ENCODE measurements around the gene NDUFB4.
"Not testable (repeated sequence)": the region's sequence is repeated elsewhere in the genome, so short reads cannot be mapped to it uniquely, and the experiment has no call there.

Gene NDUFB4

GRCh38 chr3:120572027-120572426 lies 24.1 kb upstream of the NDUFB4 start:
- DNase-seq: no peak

GRCh38 chr3:120587332-120587975 lies 8.7 kb upstream of the NDUFB4 start:
- DNase-seq: no peak

DNA sequence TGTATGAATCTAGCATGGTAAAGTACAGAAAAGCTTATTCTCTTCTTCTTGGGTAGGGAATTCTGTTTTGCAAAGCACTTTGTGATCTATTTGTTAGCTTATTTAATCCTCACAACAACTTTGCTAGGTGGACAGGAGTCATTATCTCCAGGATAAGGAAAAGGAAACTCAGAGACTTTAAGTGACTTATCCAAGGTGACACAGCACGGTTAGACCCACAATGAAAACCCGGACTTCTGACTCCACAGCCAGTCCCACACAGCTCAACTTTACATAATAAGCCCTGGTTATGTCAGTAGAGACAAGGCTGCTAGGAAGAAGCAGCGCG lies 384 bp upstream of the NDUFB4 start:
- no peak for DNase-seq

DNA sequence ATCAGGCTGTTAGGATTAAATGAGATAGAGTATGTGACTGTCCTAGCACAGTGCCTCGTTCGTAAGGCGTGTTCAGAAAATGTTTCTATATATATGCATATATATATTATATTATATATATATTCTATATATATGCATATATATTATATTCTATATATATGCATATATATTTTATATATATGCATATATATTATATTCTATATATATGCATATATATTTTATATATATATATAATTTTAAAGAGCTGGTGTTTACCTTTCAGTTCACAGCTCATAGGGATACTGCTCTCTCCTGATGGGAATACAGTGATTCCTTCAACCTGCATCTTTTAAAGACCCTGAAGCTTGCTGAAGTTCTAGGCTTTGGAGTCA lies 702 bp downstream of the NDUFB4 start:
- no peak for DNase-seq

DNA sequence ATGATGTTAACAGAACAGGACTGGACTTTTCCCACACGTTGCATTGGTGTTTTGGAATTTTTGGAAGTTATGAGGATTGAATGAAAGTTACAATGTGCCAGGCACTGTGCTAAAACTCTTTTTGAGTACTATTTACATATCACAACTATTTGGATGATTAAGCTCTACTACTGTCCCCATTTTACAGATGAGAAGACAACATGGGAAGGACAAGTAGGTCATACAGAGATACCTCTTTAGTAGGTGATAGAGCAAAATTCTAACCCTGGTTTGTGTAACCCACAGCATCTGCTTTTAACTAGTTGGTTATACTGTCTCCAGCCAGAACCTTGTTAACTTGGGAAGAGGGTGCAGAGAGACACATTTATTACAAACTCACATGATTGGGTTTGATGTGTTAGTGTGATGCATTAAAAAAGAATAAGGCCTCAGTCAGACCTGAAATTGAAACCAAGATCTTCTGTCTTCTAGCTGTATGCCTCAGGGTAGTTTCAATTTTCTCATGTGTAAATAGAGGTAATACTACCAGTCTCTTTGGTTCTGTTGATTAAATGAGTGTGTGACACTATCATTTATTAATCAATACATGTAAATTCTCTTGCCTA lies 1.4 kb downstream of the NDUFB4 start:
- no peak for DNase-seq

GRCh38 chr3:120599211-120599610 lies 3.1 kb downstream of the NDUFB4 start:
- no peak for DNase-seq

DNA sequence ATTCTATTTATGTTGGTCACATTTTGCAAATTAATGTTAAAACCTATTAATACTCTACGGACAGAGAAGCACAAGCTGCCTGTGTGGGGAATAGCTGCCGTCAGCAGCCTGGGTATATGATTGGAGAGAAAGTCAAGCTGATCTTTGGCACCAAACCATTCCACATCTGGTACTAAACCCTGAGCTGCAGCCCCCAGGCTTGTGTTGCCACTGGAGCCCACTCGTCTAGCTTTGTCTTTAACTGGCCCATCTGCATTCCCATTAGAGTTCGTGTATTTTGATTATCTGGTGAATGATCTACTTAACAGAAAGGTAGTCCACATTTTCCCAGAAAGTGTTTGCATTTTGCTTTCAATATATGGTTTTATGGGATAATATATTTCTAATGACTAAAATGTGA lies 5.4 kb downstream of the NDUFB4 start:
- no peak for DNase-seq

DNA sequence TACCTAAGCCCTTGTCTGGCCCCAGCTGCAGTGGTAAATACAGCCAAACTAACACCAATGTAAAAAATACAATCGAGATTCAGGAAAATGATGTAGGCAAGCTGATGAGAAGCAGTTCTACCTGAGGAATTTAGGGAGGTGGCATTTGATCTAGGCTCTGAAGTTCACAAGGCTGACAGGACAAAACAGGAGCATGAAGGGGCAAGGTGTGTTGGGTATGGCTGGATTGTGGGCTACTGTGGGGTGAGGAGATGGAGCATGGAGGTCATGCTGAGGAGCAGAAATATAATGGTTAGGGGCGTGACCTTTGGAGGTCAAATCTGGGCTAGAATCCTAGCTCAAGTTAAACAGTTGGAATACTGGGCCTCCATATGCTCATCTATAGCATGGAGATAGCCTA lies 6.5 kb downstream of the NDUFB4 start:
- no peak for DNase-seq

DNA sequence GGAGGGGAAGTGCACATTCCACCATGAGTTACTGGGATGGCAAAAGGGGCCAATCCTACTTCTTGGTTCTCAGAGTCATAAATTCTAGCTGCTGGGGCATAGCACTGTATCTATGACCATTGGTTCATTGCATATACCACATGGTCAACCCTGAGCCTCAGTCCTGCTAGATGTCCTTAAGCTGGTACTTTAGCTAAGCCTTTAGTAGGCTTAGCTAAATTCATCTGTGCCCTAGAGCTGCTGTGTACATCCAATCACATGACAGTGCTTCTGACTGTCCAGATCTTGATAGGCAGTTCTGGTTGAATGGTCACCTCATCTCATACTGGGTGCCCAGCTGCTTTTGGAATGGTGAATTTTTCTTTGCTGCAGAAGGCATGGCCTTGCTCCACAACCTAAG lies 8.2 kb downstream of the NDUFB4 start:
- DNase-seq: no peak

- DNase-seq: no peak
Measured at GRCh38 chr3:120604784-120605183, 8.6 kb downstream of the NDUFB4 start.

GRCh38 chr3:120608506-120608905 lies 12.4 kb downstream of the NDUFB4 start:
- no peak for DNase-seq

DNA sequence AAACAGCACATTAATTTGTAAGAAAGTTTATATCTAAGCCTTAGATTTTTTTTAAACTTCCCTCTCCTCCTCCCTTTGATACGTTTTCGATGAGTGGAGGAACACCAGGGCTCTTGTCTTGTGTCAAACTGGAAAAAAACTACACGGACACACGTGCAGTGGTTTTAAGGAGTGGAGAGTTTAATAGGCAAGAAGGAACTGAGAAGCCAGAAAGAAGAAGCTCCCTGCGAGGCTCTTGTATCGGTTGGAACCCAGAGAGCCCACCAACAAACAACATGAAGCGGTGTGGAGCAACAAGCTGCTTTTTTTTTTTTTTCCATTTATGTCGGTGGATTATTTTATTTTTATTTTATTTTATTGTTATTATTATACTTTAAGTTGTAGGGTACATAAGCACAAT lies 18.6 kb downstream of the NDUFB4 start:
- DNase-seq: no peak

DNA sequence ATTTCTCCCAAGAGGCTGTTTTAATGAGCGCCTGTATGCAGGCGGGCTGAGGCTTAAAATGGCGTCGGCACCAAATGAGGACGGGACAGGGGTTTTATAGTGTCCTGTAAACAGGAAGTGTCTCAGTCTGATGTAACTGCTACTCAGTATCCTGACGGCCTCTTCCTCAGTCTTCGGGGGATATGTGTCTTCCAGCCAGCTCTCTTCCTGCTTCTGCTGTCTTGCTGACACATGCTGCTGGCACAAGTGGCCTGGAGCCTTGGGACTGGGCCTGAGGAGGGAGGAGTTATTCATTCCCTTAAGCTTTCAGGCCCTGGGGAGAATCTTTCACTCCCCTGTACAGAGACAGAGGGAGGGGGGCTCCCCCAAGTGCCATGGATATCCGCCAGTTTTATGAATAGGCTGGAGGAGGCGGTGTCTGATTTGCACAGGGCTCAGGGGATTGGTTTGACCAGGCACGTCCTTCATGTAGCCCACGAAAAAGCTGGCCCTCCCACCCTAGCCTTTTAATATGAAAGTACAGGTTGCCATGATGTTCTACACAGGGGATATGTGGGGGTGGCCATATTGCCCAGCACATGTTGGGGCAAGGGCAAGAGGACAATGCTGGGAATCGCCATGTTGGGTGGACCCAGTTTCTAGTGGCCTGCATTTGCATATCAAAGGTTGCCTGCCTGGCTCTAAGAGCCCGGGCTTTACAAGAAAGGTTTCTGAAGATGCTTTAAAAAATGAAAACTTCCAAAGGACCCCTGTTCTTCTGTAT lies 19.9 kb downstream of the NDUFB4 start:
- DNase-seq: no peak

GRCh38 chr3:120616745-120617144 lies 20.6 kb downstream of the NDUFB4 start:
- DNase-seq: not testable (repeated sequence)

DNA sequence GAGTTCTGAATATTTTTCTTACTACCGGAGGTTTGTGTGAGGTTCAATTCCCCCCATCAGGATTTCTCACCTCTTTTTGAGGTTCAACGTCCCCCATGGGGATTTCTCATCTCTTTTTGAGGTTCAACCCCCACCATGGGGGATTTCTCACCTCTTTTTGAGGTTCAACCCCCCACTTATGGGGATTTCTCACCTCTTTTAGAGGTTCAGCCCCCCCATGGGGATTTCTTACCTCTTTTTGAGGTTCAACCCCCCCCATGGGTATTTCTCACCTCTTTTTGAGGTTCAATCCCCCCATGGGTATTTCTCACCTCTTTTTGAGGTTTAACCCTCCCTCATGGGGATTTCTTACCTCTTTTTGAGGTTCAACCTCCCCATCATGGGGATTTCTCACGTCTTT lies 26.3 kb downstream of the NDUFB4 start:
- DNase-seq: no peak

DNA sequence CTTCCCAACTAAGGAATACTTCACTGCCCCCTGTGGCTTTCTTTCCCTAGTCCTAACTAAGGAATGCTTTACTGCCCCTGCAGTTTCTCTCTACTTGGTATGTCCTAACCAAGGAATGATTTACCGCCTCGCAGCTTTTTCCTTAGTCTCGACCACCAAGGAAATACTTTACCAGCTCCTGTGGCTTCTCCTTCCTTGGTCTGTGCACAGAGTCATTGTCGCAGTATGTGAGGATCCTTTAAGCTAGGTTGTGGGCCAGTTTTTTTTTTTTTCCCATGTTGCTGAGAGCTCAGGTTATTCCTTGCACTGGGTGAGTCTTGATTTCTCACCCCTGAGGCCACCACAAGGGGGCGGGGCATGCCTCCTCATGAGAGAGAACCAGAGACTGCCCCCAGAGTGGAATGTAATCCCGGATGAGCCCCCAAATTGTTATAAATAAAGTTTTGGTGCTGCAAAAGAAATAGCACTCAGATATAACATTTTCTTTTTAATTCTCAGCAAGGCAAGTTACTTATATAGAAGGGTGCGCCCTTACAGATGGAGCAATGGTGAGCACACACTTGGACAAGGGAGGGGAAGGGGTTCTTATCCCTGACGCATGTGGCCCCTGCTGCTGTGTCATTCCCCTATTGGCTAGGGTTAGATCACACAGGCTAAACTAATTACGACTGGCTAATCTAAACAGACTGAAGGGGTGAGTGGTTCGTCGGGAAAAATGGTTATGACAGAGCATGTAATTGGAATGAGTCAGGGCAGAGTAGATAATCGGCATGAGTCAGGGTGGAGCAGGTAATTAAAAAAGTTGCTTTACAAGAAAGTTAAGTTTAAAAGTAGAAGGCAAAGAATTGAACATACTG lies 27.0 kb downstream of the NDUFB4 start:
- DNase-seq: no peak

DNA sequence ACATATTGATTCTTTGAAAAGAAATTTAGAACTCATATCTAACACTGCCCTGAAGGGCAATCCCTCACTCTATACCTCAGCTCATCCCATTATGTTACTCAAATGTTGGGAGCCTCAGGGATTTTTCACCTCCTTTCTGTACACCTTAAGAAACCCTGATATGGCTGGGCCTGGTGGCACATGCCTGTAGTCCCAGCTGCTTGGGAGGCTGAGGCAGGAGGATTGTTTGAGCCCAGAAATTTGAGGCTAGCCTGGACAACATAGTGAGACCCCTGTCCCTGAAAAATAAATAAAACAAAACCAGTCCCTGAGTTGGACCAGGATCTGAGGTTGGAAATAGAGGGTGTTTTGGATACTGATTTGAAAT lies 27.6 kb downstream of the NDUFB4 start:
- DNase-seq: no peak

DNA sequence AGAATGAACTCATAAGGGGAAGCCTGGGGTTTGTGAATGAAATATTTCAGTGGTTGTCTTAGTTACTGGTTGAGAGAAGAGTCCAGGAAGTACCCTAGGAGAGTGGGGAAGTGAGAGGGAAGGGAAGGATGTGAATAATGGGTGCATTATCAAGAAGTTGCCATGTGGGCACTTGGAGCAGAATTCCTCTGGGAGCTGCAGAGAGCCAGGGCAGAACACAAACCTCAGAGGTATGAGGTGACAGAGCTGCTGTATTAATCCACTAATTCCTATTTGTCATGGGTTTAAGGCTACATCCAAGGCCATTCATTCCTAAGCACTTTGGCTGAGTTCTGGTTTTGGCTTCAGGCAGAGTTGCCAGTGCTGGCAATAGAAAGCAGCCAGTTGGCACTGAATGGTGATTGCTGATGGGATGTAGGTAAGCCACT lies 29.0 kb downstream of the NDUFB4 start:
- no peak for DNase-seq

- no peak for DNase-seq
Measured at GRCh38 chr3:120634539-120634938, 38.4 kb downstream of the NDUFB4 start.

DNA sequence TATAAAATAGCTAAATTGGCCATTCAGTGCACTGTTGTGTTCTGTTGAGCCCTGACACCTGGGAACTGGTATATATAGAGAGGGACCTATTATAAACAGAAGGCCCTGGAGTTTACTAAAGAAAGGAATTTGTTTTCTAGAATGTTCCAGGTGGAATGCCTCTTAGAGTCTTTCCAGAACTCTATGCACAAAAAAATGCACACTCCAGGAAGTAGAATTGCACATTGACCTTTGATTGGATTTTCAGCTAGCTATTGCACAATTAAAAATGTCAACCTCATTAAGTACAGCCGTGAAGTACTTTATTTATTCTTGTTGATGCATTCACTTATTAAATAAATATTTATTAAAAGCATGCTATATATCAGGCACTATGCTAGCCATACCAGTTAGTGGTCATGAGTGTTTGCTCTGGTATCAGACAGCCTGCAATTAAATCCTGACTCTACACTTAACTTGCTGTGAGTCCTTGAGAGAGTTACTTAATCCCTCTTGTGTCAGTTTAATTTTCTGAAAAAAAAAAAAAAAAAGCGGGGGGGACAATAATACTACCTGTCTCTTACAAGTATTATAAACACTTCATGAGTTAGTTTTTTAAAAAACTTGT lies 40.8 kb downstream of the NDUFB4 start:
- DNase-seq: no peak

- DNase-seq: no peak
Measured at GRCh38 chr3:120637851-120638559, 41.9 kb downstream of the NDUFB4 start.

- not testable (repeated sequence) for DNase-seq
Measured at GRCh38 chr3:120638820-120639219, 42.7 kb downstream of the NDUFB4 start.

DNA sequence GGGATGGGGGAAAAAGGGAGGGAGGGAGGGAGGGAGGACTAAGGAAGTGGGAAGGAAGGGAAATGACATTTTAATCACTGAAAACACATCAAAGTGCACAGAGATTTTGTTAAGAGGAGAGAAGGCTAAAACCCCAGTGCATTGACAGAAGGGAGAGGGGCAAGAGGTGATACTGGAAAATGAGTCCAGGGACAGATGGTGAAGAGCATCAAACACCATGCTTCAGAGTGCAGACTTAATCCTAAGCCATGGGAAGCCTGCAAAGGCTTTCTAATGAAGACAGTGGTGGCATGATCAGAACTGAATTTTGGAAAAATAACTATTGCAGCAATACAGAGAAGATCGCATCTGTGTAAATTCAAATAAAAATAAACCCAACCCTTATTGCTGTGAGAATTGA lies 44.1 kb downstream of the NDUFB4 start:
- no peak for DNase-seq
